Hippocampal formation (tissue), 2 donors: Measurements from ENCODE around the gene RYR2.
A peak's percentile ranks its signal among the peaks of the same experiment; 100 is the strongest.
"Not testable (repeated sequence)": the region's sequence is repeated elsewhere in the genome, so short reads cannot be mapped to it uniquely, and the experiment has no call there.

Experiments
- DNase-seq, 2 donors: peaks; one replicate each; lab custom pipeline; 2025; lab: John Stamatoyannopoulos, UW

Gene RYR2

DNA sequence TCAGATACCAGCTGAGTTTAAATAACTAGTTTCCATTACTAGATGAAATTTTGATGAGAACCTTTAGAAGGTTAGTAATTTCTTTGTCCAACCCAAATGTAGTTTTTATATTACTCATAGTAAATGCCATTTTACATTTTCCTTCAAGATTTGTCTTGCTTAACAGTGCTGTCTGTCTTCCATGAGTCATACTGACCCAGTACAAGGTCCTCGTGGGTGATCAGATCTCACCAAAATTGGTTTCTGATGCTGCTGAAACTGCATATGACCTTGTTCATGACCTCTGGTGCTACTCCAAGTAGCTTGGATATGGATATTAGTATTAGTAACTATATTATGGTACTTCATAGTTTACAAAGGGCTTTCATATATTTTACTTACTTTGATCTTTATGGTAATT lies 207.1 kb downstream of the RYR2 start:
- no peak for DNase-seq

DNA sequence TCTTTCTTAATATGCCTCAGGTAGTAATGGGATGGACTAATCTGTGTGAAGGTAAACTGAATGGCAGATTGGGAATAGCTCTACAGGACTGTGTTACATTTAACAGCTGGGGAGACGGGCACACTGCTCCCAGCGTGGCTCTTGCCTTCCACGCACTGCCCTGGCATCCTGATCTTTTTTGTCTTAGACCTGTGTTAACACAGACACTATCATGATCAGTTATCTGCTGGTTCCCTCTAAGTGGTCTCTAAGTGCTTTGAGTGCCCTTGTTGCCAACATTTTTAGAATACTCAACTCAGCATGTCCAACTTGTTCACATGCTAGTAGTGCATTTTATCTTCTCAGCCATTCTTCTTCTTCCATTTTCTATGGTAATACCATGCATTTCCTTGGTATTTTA lies 208.1 kb downstream of the RYR2 start:
- no peak for DNase-seq

DNA sequence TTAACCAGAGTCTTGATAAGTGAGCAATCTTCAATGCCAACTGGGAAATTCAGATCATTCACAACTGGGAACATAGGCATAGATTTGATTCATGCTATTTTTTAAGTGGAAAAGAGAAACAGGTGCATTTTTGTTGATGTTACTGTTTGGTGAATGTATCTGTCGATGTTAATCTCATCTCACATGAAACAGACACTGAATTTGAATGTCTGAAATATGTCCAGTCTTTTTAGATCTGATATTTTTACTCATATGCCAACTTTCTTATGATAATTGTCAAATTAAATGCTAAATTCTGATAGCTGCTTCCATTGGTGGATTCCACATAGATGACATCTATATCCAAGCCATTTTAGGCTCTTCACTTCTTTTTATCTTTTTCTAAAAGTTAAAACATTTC lies 213.1 kb downstream of the RYR2 start:
- DNase-seq = no peak

DNA sequence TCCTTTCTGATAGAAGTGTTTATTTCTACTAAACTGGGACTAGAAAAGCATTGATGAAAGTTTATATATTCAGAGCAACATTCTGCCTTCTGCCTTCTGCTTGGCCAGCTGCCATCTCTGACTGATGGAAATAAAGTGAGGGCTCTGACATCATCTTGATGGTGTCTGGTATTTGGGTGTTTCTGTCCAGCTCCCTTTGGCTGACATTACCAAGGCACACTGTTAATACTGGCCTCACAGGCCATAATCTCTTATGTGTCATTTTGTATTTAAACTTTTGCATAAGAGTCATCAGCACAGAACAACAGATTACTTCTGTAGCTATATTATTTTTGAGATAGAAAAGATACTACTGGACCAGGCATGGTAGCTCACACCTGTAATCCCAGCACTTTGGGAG lies 216.9 kb downstream of the RYR2 start:
- DNase-seq = no peak

DNA sequence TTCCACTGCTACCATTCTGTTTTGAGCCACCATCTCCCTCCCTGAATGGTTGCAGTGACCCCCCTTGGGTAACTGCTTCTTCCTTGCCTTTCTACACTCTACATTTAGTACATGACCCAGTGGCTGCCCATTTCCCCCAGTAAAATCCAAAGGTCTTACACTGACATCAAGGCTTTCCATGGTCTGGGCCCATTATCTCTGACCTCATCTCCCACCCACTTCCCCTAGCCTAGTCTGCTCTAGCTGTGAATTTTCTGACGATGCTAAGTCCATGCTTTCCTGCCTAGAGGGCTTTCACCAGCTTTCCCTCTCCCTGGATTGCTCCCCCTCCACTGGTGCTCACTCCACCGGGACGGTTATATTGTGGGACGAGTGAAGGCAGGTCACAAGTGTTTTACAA lies 219.2 kb downstream of the RYR2 start:
- no peak for DNase-seq

DNA sequence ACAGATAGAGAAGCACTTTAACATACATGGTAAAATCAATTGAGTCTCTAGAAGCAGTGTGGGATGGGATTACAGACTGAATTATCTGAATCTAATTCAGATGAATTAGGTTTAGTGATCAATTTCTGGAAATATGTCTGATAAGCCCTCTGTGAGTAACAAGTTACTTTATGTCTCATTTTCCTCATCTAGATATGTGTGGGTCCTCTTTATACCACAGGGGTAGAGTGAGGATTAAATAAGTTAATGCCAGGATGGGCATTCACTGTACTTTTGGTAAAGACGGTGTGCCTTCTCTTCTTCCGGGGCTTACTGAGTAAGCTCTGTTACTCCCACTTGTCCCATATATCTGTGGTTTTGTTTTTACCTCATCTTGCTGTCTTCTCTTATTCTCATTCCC lies 225.8 kb downstream of the RYR2 start:
- no peak for DNase-seq

DNA sequence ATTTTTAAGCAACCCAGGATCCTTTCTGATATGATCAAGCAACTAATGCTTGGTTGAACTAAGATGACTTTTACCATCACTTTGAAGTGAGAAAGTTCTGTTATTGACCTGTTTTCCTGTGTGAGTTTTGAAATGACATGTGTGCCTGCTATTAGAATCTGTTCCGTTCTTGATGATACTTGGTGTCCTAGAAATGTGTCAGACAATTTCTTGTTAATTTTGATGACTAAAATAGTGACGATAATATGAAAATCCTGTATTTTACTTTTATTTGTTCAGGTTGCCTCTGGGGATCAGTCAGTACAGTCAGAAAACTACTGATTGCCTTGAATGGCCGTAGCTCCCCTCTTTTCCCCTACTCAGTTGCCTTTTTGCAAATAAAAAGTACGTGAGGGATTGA lies 228.0 kb downstream of the RYR2 start:
- DNase-seq = no peak

DNA sequence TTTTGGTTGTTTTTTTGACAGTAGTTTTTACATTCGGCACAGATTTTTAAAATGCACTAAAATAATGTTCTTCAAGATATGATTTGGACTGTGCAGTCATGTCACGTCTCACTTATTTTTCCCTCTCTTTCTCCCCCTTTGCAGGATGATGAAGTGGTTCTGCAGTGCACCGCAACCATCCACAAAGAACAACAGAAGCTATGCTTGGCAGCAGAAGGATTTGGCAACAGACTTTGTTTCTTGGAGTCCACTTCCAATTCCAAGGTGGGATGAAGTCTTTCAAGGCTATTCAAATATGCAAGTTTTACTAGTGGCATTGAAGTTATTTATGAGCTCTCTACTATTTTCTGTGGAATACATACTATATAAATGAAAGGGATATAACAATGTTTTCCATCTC lies 228.4 kb downstream of the RYR2 start:
- no peak for DNase-seq

DNA sequence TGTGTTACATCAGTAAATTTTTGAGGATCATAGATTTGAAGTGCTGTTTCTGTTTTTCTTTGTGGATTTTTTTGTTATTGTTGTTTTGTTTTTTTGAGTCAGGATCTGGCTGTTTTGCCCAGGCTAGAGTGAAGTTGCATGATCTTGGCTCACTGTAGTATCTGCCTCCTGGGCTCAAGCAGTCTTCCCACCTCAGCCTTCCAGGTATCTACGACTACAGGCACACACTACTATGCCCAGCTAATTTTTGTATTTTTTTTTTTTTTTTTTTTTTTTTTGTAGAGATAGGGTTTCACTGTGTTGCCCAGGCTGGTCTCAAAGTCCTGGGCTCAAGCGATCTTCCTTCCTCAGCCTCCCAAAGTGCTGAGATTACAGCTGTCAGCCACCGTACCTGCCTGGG lies 236.0 kb downstream of the RYR2 start:
- DNase-seq = not testable (repeated sequence)

DNA sequence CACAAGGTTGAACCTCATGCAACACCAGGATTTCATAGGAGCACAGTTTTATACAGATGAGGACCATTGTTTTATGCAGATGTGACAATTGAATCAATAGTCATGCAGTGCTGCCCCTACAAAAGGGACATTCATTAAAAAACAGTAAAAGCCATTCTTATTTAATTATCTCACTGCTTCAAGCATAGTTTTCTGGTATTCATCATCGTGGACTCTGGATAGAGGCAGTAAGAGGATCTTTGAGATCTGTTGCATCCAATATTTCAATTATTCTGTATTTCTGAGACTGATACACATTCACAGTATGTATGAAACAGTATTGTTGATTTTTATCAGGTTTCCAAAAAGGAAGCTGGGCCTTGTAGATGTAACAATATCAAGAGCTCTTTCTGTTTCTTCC lies 237.6 kb downstream of the RYR2 start:
- peak in 1 of 2 donors; percentile 36 for DNase-seq

DNA sequence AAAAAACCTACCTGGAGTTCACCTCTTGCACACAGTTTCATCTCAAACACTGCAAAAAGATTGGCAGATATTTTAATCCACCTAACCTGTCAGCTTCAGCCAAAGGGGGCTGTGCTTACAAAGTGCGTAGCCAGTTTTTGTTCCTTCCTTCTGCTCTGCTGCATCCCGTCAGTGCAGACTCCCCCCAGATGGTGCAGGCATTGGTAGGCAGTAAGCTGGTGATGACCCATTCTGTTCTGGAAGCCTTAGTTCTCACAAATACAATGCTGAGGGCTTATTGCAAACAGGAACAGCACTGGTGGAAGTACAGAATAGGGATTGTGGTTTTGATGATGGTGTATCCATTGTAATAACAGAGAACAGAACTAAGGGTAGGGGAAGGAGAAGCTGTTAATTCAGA lies 239.5 kb downstream of the RYR2 start:
- DNase-seq = peak in 1 of 2 donors; percentile 3

DNA sequence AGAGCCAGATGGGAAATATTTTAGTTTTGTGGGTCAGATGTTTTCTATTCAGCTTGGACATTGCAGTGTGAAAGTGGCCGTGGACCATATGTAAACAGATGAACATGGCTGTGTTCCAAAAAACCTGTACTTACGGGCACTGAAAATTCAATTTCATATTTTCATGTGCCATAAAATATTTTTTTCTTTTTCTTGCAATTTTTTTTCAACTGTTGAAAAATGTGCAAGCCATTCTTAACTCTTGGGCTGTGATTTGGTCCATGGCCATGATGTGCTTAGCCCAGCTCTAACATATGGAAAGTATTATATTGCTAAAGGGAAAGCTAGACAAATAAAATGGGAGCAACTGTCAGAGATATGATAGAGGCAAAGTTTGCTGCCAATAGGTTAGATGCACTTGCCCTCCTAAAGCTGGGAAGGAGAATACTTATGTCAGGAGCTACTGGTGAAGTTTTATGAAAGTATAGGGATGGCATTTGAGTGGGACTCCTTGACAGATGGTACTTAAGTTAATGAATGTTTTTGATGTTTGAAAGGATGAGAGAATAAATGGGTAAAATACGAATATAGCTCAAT lies 240.3 kb downstream of the RYR2 start:
- DNase-seq = no peak

DNA sequence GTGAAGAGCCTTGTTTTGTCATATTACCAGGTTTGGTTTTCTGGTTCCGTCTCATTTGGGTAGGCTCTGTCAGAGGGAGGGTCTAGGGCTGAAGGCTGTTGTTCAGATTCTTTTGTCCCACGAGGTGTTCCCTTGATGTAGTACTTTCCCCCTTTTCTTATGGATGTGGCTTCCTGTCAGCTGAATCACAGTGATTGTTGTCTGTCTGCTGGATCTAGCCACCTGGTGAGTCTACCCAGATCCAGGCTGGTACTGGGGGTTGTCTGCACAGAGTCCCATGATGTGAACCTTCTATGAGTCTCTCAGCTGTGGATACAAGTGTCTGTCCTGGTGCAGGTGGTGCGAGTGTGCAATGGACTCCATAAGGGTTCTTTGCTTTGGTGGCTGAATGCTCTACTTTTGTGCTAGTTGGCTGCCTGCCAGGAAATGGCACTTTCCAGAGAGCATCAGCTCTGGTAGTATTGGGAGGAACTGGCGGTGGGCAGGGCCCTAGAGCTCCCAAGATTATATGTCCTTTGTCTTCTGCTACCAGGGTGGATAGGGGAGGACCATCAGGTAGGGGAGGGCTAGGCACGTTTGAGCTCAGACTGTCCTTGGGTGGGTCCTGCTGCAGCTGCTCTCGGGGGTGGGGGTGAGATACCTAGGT lies 246.0 kb downstream of the RYR2 start:
- DNase-seq = no peak

DNA sequence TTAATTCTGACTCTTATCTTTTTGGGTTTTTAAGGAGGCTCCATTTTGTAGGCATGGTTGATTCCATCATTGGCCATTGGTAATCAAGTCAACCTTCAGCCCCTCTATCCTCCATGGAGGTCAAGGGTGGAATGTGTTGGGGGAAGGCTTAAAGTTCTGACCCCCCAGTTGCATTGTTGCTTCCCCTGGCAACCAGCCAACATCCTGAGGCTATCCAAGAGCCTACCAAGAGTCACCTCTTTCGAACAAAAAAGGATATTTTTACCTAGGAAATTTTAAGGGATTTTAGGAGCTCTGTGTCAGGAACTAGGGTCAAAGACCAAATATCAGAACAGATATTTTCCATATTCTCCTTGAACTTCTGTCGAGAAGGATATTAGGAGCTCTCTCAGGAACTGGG lies 251.8 kb downstream of the RYR2 start:
- DNase-seq = no peak

DNA sequence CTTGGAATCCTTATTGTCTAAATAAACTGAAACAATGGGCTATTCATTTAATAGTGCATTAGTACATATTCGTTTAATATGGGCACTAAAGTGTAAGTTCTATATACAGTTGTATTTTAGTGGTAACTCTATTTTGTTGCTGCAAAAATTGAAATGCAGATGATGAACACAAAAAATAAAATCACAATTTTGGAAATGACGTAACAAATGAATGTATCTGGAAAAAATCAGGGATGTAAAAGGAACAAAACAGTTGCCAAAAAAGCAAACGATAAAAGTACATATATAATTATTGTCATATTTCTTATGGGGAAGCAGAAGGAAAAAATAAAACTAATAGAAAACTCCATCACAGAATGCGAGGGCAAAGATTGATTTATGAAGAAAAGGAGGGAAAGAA lies 254.9 kb downstream of the RYR2 start:
- no peak for DNase-seq

DNA sequence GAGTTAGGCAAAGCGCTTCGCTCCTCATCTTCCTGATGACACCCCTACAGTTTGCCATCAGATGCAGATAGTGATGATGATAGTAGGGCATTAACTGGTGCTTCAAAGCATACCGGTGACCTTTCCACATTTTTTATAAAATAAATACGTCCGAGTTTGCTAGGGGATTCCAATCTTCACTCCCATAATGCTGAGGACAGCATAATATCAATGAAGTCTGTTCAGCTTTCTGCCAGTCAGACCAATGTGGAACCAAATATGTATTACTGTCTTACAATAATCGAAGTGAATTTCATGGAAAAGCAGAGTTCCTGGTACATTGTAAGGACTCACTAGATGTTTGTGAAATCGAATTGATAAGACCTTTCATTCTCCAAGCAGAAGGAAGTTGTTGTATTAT lies 258.7 kb downstream of the RYR2 start:
- DNase-seq = no peak

DNA sequence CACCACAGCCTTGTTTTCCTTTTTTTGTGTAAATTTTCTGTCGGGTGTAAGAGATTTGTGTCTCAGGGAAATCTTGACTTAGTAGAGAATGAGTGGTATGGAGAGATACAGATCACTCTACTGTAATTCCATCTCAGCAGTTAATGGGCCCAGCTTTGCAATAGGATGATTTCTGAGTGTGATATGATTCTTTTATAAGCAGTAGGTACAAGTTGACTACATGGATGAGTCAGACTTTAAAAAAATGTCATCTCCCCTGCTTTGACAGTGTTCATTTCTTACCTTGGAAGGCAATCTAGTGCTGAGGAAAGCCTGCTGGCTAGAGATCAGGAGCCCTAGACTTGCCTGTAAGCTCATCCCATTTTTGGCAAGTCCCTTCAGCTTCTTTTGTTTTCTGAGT lies 261.9 kb downstream of the RYR2 start:
- DNase-seq = no peak

DNA sequence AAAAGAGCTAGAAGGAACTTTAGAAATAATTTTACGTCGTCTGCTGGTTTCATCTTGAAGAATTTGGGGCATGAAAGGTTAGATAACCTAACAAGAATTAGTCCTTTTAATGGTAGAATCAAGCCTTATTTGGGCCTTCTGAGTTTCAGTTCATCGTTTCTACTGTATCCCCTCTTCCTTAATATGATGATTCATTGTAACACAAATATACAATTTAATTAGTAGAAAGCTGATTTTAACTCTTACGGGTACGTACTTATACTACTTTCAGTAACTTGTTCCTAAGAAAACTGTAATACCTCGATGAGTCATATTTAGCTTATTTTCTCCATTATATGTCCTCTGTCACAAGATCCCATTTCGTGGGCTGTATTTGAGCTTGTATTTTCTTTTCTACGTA lies 264.7 kb downstream of the RYR2 start:
- no peak for DNase-seq

DNA sequence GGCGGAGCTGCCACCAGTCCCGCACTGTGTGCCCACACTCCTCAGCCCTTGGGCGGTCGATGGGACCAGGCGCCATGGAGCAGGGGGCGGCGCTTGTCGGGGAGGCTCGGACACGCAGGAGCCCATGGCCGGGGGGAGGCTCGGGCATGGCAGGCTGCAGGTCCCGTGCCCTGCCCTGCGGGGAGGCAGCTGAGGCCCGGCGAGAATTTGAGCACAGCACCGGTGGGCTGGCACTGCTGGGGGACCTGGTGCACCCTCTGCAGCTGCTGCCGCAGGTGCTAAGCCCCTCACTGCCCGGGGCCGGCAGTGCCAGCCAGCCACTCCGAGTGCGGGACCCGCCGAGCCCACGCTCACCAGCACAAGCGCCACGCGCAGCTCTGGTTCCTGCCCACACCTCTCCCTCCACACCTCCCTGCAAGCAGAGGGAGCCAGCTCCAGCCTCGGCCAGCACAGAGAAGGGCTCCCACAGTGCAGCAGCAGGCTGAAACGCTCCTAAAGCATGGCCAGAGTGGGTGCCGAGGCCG lies 267.7 kb downstream of the RYR2 start:
- no peak for DNase-seq

DNA sequence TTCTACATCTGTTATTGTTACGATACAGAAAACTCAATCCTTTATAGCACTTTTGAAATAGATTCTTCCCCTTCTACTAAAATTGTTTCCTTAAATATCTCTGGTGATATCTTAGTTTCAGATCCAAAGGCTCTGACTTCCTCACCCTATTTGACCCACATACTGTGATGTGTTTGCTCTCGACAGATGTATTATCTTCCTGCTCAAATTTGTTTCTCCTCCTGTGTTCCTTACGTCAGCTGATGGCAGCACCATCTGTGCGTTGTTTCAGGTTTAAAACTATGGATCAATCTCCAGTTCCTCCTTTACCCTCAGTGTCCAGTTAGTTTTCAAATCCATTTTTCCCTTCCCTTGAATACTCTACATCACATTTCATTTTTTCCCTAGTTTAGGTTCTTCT lies 274.4 kb downstream of the RYR2 start:
- no peak for DNase-seq

DNA sequence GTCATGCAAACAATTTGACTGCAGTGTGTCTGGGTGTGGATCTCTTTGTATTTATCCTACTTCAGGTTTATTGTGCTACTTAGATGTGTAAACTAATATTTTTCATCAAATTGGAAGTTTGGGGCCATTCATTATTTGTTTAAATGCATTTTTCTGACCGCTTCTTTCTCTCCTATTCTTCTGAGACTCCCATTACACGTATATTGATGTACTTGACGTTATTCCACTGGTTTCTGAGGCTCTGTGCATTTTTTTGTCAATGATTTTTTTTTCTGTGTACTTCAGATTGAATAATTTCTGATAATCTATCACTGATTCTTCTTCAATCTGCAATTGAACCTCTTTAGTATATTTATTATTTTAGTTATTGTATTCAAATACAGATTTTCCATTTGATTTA lies 276.8 kb downstream of the RYR2 start:
- DNase-seq = no peak

DNA sequence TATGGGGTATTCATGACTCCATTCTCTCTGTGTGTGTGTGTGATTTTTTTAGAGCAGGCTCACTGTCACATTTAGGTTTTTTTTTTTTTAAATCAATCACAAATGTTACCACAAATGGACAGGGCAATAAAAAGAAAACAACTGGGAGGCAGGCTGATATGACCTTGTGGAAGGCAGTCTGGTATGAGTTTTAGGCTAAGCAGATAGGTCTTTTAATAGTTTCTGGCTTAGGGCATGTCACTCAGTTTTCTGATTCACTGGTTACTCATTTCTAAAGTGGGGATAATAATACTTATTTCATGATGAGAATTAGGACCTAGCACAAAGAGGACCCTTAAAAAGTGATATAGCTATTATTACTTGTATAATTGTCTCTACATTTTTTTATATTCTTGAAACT lies 278.9 kb downstream of the RYR2 start:
- no peak for DNase-seq

DNA sequence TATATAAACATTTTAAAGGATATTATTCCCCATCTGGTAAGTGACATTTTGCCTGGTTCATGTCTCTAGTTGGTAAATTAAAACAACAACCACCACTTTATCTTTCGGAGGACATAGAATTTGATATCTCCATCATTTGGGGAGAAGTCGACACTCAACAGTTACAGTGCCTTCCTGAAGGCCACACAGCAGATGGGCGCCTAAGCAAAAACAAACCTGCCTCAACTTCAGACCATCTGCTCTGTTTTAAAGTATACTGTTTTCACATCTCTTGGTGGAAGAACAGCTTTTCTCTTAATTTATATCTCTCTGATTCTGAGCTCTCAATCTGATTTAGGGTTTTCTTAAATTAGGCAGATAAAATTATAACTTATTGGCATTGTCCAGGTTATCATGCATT lies 282.2 kb downstream of the RYR2 start:
- DNase-seq = no peak

DNA sequence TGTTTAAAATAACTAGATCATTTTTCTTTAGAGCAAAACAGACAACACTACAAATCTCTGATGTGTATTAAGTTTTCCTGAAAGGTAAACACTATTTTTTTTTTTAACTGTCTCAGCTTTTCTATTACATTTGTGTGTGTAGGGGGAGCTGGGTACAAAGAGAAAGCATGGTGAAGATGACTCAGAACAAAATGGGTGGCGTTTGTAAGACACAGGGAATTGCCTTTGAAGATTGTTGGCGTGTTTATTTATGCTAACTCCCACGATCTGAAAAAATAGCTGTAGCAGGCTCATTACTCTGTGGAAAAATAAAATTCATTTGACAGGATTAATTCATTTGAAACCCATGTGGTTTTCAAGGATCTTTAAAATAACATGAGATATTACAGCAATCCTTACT lies 285.1 kb downstream of the RYR2 start:
- no peak for DNase-seq
